HepG2 (cell line): ENCODE data around the gene OTUD1. TPM values are rescaled to one million over a fixed set of nuclear protein-coding genes. Genes with fewer than 3 reads are reported as not detected.

ENCODE experiments used
- GPBP1L1 ChIP-seq: sonication (generic); formaldehyde crosslinking; IDR thresholded peaks from 2 replicates; pipeline ENCODE4 v1.5.0; 2020; ENCODE audit warnings: mild to moderate bottlenecking, missing genetic modification reagents
- HDAC2 ChIP-seq: sonication (generic); formaldehyde crosslinking; IDR thresholded peaks from 2 replicates; pipeline ENCODE4 v1.4.0; 2020; ENCODE audit warnings: missing genetic modification reagents
- MYNN ChIP-seq: sonication (generic); formaldehyde crosslinking; IDR thresholded peaks from 2 replicates; pipeline ENCODE4 v1.4.0; 2020; ENCODE audit warnings: mild to moderate bottlenecking, low read depth, missing genetic modification reagents
- NPAS2 ChIP-seq: sonication (generic); formaldehyde crosslinking; IDR thresholded peaks from 2 replicates; pipeline ENCODE4 v1.8.0; 2022; ENCODE audit warnings: mild to moderate bottlenecking, missing genetic modification reagents, borderline replicate concordance
- SAFB2 ChIP-seq: sonication (generic); formaldehyde crosslinking; IDR thresholded peaks from 2 replicates; pipeline ENCODE4 v1.5.1; 2020; ENCODE audit warnings: missing genetic modification reagents, low read depth, mild to moderate bottlenecking, borderline replicate concordance
- TBP ChIP-seq: sonication (generic); formaldehyde crosslinking; IDR thresholded peaks from 2 replicates; pipeline ENCODE4 v1.5.0; 2020; ENCODE audit warnings: missing genetic modification reagents
- ZFP1 ChIP-seq: IDR thresholded peaks from 2 replicates; pipeline ENCODE4 v1.6.1; 2016
- ZHX1 ChIP-seq: sonication (generic); formaldehyde crosslinking; IDR thresholded peaks from 2 replicates; pipeline ENCODE4 v1.8.1; 2022; ENCODE audit warnings: low read depth, mild to moderate bottlenecking, missing genetic modification reagents
- ZNF512B ChIP-seq: sonication (generic); formaldehyde crosslinking; IDR thresholded peaks from 2 replicates; pipeline ENCODE4 v1.5.1; 2020; ENCODE audit warnings: missing genetic modification reagents, mild to moderate bottlenecking, borderline replicate concordance
- ZNF607 ChIP-seq: sonication (generic); formaldehyde crosslinking; IDR thresholded peaks from 2 replicates; pipeline ENCODE4 v1.5.1; 2020; ENCODE audit warnings: missing genetic modification reagents, mild to moderate bottlenecking, borderline replicate concordance
- polyA plus RNA-seq, 8 experiments: library from polyadenylated mRNA; depleted of rRNA in 3 of 8; stranded (reverse) in 7 of 8; unstranded in 1 of 8; fragments of >200 nt; fragmentation: Illumina TruSeq in 4 of 8; extraction: Trizol in 4 of 8; gene quantifications; 2 replicates each; pipeline versions ENCODE4 v1.2.1 to v1.2.3, GENCODE V29; 2011 to 2016; ENCODE audit warnings: low read depth in 4 of 8, missing spikeins in 1 of 8, mixed read lengths in 1 of 8; ENCODE audit not compliant: insufficient read depth in 1 of 8
- total RNA-seq, 5 experiments: library from RNA; depleted of rRNA; stranded (reverse); fragments of >200 nt; fragmentation: Illumina TruSeq; extraction: Trizol; gene quantifications; 2 replicates each; pipeline ENCODE4 v1.2.3, GENCODE V29; 2016; ENCODE audit warnings: low read depth in 1 of 5
- TF ChIP-seq, protein P1 (sequence below): sonication (generic); formaldehyde crosslinking; IDR thresholded peaks from 2 replicates; pipeline ENCODE4 v1.5.1; 2020; ENCODE audit warnings: mild to moderate bottlenecking, missing genetic modification reagents, borderline replicate concordance

OTUD1 gene
- total and polyA plus RNA-seq, 2 of the 13 experiments (the other 11 are each of a cell fraction or from before 2014, with no cell fraction given), result 1.2 to 1.4 TPM

DNA sequence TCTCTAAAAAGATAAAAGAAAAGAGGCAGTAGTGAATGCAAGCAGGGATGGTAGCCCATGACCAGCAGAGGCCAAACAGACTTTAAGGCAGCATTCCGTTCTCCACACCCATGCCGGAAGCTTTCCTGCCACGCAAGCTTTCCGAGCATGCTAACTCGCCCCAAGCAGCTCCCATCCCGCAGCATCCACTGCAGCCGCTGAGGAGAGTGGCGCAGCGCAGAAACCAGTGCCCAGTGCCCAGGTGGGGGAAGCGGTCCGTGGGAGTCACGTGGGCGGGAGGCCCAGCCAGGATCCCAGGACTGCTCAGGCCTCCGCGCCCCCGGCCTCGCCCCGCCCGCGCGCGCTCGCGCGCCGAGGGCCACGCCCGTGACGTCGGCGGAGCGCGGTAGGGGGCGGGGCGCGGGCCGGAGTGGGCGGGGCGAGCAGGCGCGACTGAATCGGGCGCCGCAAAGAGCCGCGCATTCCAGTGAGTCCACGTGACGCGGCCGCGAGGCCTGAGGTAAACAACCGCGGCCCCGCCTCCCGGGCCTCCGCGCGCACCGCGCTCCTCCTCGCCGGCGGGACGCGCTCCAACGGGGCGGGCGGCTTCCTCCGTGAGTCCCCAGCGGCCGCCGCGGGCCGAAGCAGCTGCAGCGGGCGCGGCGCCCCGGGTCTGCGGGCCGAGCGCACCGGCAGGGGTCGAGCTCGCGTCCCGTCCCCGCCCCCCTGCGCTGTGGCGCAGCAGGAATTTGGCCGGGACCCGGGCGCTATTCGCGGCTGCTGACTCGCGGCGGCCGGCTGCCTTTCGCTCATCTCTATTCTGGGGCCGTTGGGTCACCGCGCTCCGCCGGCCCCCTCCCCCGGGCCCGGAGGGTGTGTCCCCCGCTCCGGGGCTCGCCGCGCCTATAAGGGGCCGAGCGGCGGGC is at the start of gene OTUD1 (continued):
- TF ChIP-seq ZHX1, result no peak
- TF ChIP-seq ZFP1 (CRISPR knock-in tag), result no peak
- TF ChIP-seq SAFB2 (CRISPR knock-in tag), result no peak
- TF ChIP-seq ZNF512B (CRISPR knock-in tag), result no peak
- no peak for TF ChIP-seq GPBP1L1 (CRISPR knock-in tag)
- TF ChIP-seq, protein P1, sequence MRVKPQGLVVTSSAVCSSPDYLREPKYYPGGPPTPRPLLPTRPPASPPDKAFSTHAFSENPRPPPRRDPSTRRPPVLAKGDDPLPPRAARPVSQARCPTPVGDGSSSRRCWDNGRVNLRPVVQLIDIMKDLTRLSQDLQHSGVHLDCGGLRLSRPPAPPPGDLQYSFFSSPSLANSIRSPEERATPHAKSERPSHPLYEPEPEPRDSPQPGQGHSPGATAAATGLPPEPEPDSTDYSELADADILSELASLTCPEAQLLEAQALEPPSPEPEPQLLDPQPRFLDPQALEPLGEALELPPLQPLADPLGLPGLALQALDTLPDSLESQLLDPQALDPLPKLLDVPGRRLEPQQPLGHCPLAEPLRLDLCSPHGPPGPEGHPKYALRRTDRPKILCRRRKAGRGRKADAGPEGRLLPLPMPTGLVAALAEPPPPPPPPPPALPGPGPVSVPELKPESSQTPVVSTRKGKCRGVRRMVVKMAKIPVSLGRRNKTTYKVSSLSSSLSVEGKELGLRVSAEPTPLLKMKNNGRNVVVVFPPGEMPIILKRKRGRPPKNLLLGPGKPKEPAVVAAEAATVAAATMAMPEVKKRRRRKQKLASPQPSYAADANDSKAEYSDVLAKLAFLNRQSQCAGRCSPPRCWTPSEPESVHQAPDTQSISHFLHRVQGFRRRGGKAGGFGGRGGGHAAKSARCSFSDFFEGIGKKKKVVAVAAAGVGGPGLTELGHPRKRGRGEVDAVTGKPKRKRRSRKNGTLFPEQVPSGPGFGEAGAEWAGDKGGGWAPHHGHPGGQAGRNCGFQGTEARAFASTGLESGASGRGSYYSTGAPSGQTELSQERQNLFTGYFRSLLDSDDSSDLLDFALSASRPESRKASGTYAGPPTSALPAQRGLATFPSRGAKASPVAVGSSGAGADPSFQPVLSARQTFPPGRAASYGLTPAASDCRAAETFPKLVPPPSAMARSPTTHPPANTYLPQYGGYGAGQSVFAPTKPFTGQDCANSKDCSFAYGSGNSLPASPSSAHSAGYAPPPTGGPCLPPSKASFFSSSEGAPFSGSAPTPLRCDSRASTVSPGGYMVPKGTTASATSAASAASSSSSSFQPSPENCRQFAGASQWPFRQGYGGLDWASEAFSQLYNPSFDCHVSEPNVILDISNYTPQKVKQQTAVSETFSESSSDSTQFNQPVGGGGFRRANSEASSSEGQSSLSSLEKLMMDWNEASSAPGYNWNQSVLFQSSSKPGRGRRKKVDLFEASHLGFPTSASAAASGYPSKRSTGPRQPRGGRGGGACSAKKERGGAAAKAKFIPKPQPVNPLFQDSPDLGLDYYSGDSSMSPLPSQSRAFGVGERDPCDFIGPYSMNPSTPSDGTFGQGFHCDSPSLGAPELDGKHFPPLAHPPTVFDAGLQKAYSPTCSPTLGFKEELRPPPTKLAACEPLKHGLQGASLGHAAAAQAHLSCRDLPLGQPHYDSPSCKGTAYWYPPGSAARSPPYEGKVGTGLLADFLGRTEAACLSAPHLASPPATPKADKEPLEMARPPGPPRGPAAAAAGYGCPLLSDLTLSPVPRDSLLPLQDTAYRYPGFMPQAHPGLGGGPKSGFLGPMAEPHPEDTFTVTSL (CRISPR knock-in tag), result no peak
- no peak for TF ChIP-seq ZNF607 (CRISPR knock-in tag)
- no peak for TF ChIP-seq MYNN (CRISPR knock-in tag)
- no peak for TF ChIP-seq HDAC2 (CRISPR knock-in tag)
- no peak for TF ChIP-seq TBP
- TF ChIP-seq NPAS2 (CRISPR knock-in tag), result no peak
